HCT116 (cell line): ENCODE results near the gene PSEN2. TPM values are rescaled to one million over a fixed set of nuclear protein-coding genes. Genes with fewer than 3 reads are reported as not detected.

Experiments
- ATAC-seq: fragments of 200-7000 bp; cut with Tn5 transposase; 2 replicates; pipeline ENCODE4 v1.9.1; 2020; ENCODE audit warnings: mild to moderate bottlenecking, moderate library complexity
- BruUV-seq: library from RNA; stranded (reverse); fragments of 400-500 nt; replicated peaks from 2 replicates; lab custom pipeline; 2021; lab: Mats Ljungman, UMichigan
- CTCF ChIA-PET: fragments of 300-600 bp; sonication (Branson Sonifier 250); formaldehyde crosslinking; loops from one replicate; lab custom pipeline; 2021; ENCODE audit warnings: antibody characterized with exemption; lab: Charles Lee
- POLR2A ChIA-PET: fragments of 300-600, 350-600 bp; sonication (Branson Sonifier 250); formaldehyde crosslinking; loops from one replicate; lab custom pipeline; 2021; ENCODE audit warnings: antibody characterized with exemption; lab: Charles Lee
- RAD21 ChIA-PET, 2 experiments: fragments of 300-600 bp; sonication (Branson Sonifier 250); formaldehyde crosslinking; loops; one replicate each; lab custom pipeline; 2023; ENCODE audit warnings: low total read pairs in 2 of 2; ENCODE audit not compliant: uncharacterized antibody in 2 of 2, unreplicated experiment in 2 of 2, low non-redundant PET in 1 of 2; lab: Charles Lee
- DNase-seq: peaks from one replicate; pipeline ENCODE4 v3.0.0-alpha.2; 2010; ENCODE audit warnings: low read depth, low spot score
- H2AFZ ChIP-seq: fragments of 200-600 bp; shearing (Covaris generic), sonication (generic); 2 replicates; pipeline ENCODE4 v1.6.1; 2017; ENCODE audit warnings: low read depth, mixed run types, mixed read lengths, antibody characterized with exemption, low read length; ENCODE audit not compliant: poor library complexity, severe bottlenecking
- H3K27ac ChIP-seq: 2 replicates; pipeline ENCODE4 v1.5.1; 2012; ENCODE audit warnings: low read depth, low read length
- H3K27me3 ChIP-seq: fragments of 200-600 bp; sonication (generic); 2 replicates; pipeline ENCODE4 v1.6.1; 2016; ENCODE audit warnings: mixed run types, low read length, mixed read lengths; ENCODE audit not compliant: insufficient read depth
- H3K36me3 ChIP-seq, 2 experiments: fragments of 200-500 bp in 1 of 2; fragments of 200-600 bp in 1 of 2; sonication (Bioruptor generic) in 1 of 2; sonication (generic) in 1 of 2; 2 replicates each; pipeline versions ENCODE4 v1.5.1 to v1.6.1; 2014 to 2016; ENCODE audit warnings: low read length in 2 of 2, inconsistent platforms in 1 of 2, mixed read lengths in 1 of 2, mixed run types in 1 of 2; ENCODE audit not compliant: insufficient read depth in 2 of 2, control insufficient read depth in 1 of 2
- H3K4me1 ChIP-seq, 2 experiments: fragments of 200-600 bp in 1 of 2; sonication (generic) in 1 of 2; 2 replicates each; pipeline versions ENCODE4 v1.5.1 to v1.6.1; 2012 to 2017; ENCODE audit warnings: low read length in 2 of 2, inconsistent platforms in 1 of 2, mild to moderate bottlenecking in 1 of 2, mixed read lengths in 1 of 2, mixed run types in 1 of 2, moderate library complexity in 1 of 2; ENCODE audit not compliant: insufficient read depth in 2 of 2, control insufficient read depth in 1 of 2
- H3K4me2 ChIP-seq: fragments of 200-600 bp; sonication (generic); 2 replicates; pipeline ENCODE4 v1.6.1; 2017; ENCODE audit warnings: mixed run types, low read length, mixed read lengths
- H3K4me3 ChIP-seq, 2 experiments: fragments of 200-600 bp in 1 of 2; sonication (generic) in 1 of 2; replicated peaks in 1 of 2; 2 replicates each; pipeline ENCODE4 v1.5.1; 2011 to 2016; ENCODE audit warnings: low read length in 2 of 2, control low read depth in 1 of 2, low read depth in 1 of 2, mild to moderate bottlenecking in 1 of 2, mixed read lengths in 1 of 2, mixed run types in 1 of 2
- H3K79me2 ChIP-seq: fragments of 200-600 bp; sonication (generic); 2 replicates; pipeline ENCODE4 v1.6.1; 2017; ENCODE audit warnings: mild to moderate bottlenecking, mixed run types, low read length, moderate library complexity, mixed read lengths; ENCODE audit not compliant: insufficient read depth
- H3K9ac ChIP-seq: fragments of 200-600 bp; sonication (generic); 2 replicates; pipeline ENCODE4 v1.6.1; 2016; ENCODE audit warnings: low read length, mixed read lengths
- H3K9me2 ChIP-seq: fragments of 200-600 bp; sonication (generic), shearing (Covaris generic); 2 replicates; pipeline ENCODE4 v1.6.1; 2017; ENCODE audit warnings: mixed run types, mild to moderate bottlenecking, moderate library complexity; ENCODE audit not compliant: insufficient read depth
- H3K9me3 ChIP-seq, 2 experiments: fragments of 200-500 bp in 1 of 2; fragments of 200-600 bp in 1 of 2; sonication (Bioruptor generic) in 1 of 2; sonication (generic) in 1 of 2; 2 replicates each; pipeline ENCODE4 v1.6.1; 2014 to 2017; ENCODE audit warnings: low read length in 2 of 2, mixed read lengths in 2 of 2, inconsistent platforms in 1 of 2, low read depth in 1 of 2, mild to moderate bottlenecking in 1 of 2, mixed run types in 1 of 2, moderate library complexity in 1 of 2; ENCODE audit not compliant: control insufficient read depth in 1 of 2, insufficient read depth in 1 of 2
- H4K20me1 ChIP-seq: fragments of 200-600 bp; sonication (generic), shearing (Covaris generic); 2 replicates; pipeline ENCODE4 v1.6.1; 2017; ENCODE audit warnings: mixed run types, mild to moderate bottlenecking, moderate library complexity; ENCODE audit not compliant: insufficient read depth
- CEBPB ChIP-seq: IDR thresholded peaks from 2 replicates; pipeline ENCODE4 v1.6.1; 2012; ENCODE audit warnings: low read depth
- CTCF ChIP-seq, 3 experiments: fragments of 200-600 bp in 1 of 3; sonication (generic) in 1 of 3; IDR thresholded peaks in 2 of 3; conservative IDR thresholded peaks in 1 of 3; 2 replicates each; pipeline ENCODE4 v1.5.1; 2012 to 2017; ENCODE audit warnings: low read depth in 2 of 3, low read length in 2 of 3, antibody characterized with exemption in 1 of 3, borderline replicate concordance in 1 of 3, control low read depth in 1 of 3, mild to moderate bottlenecking in 1 of 3, mixed read lengths in 1 of 3, mixed run types in 1 of 3, moderate library complexity in 1 of 3; ENCODE audit not compliant: insufficient read depth in 1 of 3
- EGR1 ChIP-seq: IDR thresholded peaks from 2 replicates; pipeline ENCODE4 v1.6.1; 2012; ENCODE audit warnings: low read depth
- ELF1 ChIP-seq: IDR thresholded peaks from 2 replicates; pipeline ENCODE4 v1.6.1; 2012; ENCODE audit warnings: low read depth, borderline replicate concordance
- EZH2 ChIP-seq: fragments of 200-600 bp; sonication (generic); IDR thresholded peaks from 2 replicates; pipeline ENCODE4 v1.6.1; 2017; ENCODE audit warnings: antibody characterized with exemption, mixed run types
- FOSL1 ChIP-seq: IDR thresholded peaks from 2 replicates; pipeline ENCODE4 v1.6.1; 2012; ENCODE audit warnings: low read depth
- JUND ChIP-seq: IDR thresholded peaks from 2 replicates; pipeline ENCODE4 v1.6.1; 2012
- MAX ChIP-seq: IDR thresholded peaks from 2 replicates; pipeline ENCODE4 v1.6.1; 2012
- POLR2A ChIP-seq: IDR thresholded peaks from 2 replicates; pipeline ENCODE4 v1.7.0; 2011; ENCODE audit warnings: borderline replicate concordance; ENCODE audit not compliant: insufficient read depth, insufficient read length; ENCODE audit errors: extremely low read depth
- RAD21 ChIP-seq: IDR thresholded peaks from 2 replicates; pipeline ENCODE4 v1.6.1; 2012; ENCODE audit warnings: low read depth, mild to moderate bottlenecking
- SRF ChIP-seq: IDR thresholded peaks from 2 replicates; pipeline ENCODE4 v1.6.1; 2012; ENCODE audit warnings: low read depth
- TCF7L2 ChIP-seq: IDR thresholded peaks from 2 replicates; pipeline ENCODE4 v1.7.0; 2011; ENCODE audit warnings: borderline replicate concordance, inconsistent platforms; ENCODE audit not compliant: insufficient read depth, insufficient read length; ENCODE audit errors: extremely low read depth
- ZBTB33 ChIP-seq: IDR thresholded peaks from 2 replicates; pipeline ENCODE4 v1.6.1; 2011; ENCODE audit warnings: mild to moderate bottlenecking, low read length, moderate library complexity; ENCODE audit not compliant: insufficient replicate concordance; ENCODE audit errors: extremely low read depth
- ZNF274 ChIP-seq: fragments of 200-500 bp; sonication (Bioruptor generic); IDR thresholded peaks from 2 replicates; pipeline ENCODE4 v1.6.1; 2014; ENCODE audit warnings: mild to moderate bottlenecking, low read depth, low read length, inconsistent platforms
- intact Hi-C: fragments of 100-400 bp; cut with micrococcal nuclease; formaldehyde crosslinking; loops from 2 replicates; pipeline ENCODE4 v1.10.0; 2022
- total RNA-seq: library from RNA; stranded (reverse); gene quantifications from one replicate; pipeline ENCODE4 v1.2.1, GENCODE V29; 2021; ENCODE audit not compliant: unreplicated experiment

The PSEN2 gene
- total RNA-seq, 1 experiment from 2014 or later = 28.5 TPM

- Histone ChIP-seq H3K4me3 (no peak overlapping the region), H3K9me2 (no peaks in the 10 kb centered on the region), H4K20me1 (no peaks in the 10 kb centered on the region), H3K9ac (no peak overlapping the region), H3K27me3 (no peaks in the 10 kb centered on the region), H3K36me3 (no peaks in the 10 kb centered on the region), H3K4me1 (peaks cover 9 to 39% of the 10 kb centered on the region in 2 experiments), H3K79me2 (no peaks in the 10 kb centered on the region), H3K27ac (no peak overlapping the region), H3K9me3 (no peaks in the 10 kb centered on the region), H2AFZ (no peak overlapping the region), H3K4me2 (no peak overlapping the region)
- POLR2A ChIA-PET = interaction anchor here (1.2 kb wide), 1 partner anchor 8 kb away, joined by 3 read pairs; no protein-coding TSS in a partner anchor
- RAD21 ChIA-PET = no interaction called here
- no peak for TF ChIP-seq TCF7L2
- no TSS peak for BruUV-seq
- ATAC-seq (no peak), DNase-seq (no peak)
- CTCF ChIA-PET = no interaction called here
- intact Hi-C loops = no loop called here
Measured at GRCh38 chr1:226823643-226824042, 46.8 kb upstream of the PSEN2 start.

- H3K27me3 ChIP-seq = no peaks in the 10 kb centered on the region
Measured at GRCh38 chr1:226825037-226825745, 45.2 kb upstream of the PSEN2 start.

More at GRCh38 chr1:226825037-226825745, 45.2 kb upstream of the PSEN2 start:
- Histone ChIP-seq H3K4me2 (no peak overlapping the region), H3K9ac (no peak overlapping the region), H3K36me3 (no peaks in the 10 kb centered on the region), H3K4me1 (peaks cover 9 to 37% of the 10 kb centered on the region in 2 experiments), H3K4me3 (no peak overlapping the region), H4K20me1 (no peaks in the 10 kb centered on the region), H2AFZ (no peak overlapping the region), H3K27ac (no peak overlapping the region), H3K9me2 (no peaks in the 10 kb centered on the region), H3K79me2 (no peaks in the 10 kb centered on the region), H3K9me3 (no peaks in the 10 kb centered on the region)
- no peak for TF ChIP-seq ZBTB33
- TF ChIP-seq JUND = no peak
- TF ChIP-seq POLR2A = no peak
- TF ChIP-seq SRF = no peak
- TF ChIP-seq FOSL1 = no peak
- TF ChIP-seq ELF1 = no peak
- no peak for TF ChIP-seq MAX
- TF ChIP-seq TCF7L2 = no peak
- TF ChIP-seq RAD21 = no peak
- no peak for TF ChIP-seq EZH2
- TF ChIP-seq EGR1 = no peak
- TF ChIP-seq ZNF274 = no peak
- no peak for TF ChIP-seq CTCF (IDR thresholded peaks at IDR 0.05 in 2 of 3, conservative IDR thresholded peaks at IDR 0.05 in 1 of 3; ENCODE audit: borderline replicate concordance in 1 of 3, insufficient read depth in 1 of 3, low read depth in 2 of 3, low read length in 2 of 3)
- TF ChIP-seq CEBPB = no peak
- ChIA-PET RAD21 (interaction anchor here in 1 of 2 experiments (0.7 kb wide), 1 partner anchor 604 kb away, joined by 3 read pairs; no protein-coding TSS in a partner anchor), CTCF (interaction anchor here (2.4 kb wide), 1 partner anchor 199 kb away, joined by 6 read pairs; no protein-coding TSS in a partner anchor), POLR2A (interaction anchor here (2.2 kb wide), 1 partner anchor 10 kb away, joined by 10 read pairs; no protein-coding TSS in a partner anchor)
- intact Hi-C loops = loop anchor here (5.0 kb wide), 2 partner anchors 113 to 612 kb away; no protein-coding TSS in a partner anchor
- ATAC-seq (no peak), DNase-seq (no peak)
- BruUV-seq = no TSS peak
